Activated CD8-positive, alpha-beta memory T cell treated with anti-CD3 and anti-CD28 coated beads, Interleukin-2, amount 50 U/mL, for 24 hours (primary cell): ENCODE data around the gene N4BP2.
"Not testable (repeated sequence)": the region's sequence is repeated elsewhere in the genome, so short reads cannot be mapped to it uniquely, and the experiment has no call there.

Experiments
- DNase-seq: peaks from one replicate; pipeline ENCODE4 v3.0.0-alpha.2; 2020; ENCODE audit errors: extremely low read depth

Gene N4BP2

DNA sequence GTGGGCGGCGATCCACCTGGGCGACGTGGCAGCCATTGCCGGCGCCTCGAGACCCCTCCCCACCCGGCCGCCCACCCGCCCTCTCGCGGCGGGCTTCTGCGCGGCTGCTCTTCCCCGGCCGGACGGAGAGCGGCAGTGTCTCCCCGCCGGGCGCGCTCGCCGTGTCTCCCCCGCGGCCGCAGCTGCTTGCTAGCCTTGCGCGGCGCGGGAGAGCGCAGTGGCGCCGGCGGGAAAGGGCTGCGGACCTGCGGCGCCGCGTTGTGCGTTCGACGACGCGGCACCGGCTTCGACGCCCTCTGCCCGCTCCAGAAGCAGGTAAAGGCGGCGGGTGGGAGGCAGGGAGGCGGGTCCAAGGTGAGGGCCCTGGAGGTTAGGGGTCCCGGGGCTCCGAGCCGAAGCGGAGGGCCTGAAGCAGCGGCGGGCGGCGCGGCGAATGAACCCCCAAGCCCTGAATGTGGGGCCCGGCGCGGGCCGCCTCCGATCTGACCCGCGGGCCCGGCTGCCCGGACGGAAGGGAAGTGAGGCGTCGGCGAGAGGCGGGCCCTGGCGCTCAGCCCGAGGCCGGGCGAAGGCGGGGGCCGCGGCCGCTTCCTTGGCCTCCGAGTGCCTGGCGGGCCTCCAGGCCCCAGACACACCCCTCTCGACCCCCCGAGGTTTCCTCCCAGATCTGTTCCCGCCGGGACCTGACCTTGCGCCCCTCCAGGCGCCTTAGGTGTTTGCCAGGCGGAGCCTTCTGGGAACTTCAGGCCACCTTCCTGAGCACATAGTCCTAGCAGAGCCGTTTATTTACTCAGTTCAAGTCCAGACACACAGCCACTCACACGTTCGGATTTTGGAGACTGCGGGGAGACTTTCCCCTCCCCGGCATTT, at the start of gene N4BP2:
Gene N4BP2, plus strand, starts transcription at position 135 of the 870 bp plus-strand sequence. CDS start 40,491 bp downstream, outside the sequence.
- DNase-seq, result no peak

DNA sequence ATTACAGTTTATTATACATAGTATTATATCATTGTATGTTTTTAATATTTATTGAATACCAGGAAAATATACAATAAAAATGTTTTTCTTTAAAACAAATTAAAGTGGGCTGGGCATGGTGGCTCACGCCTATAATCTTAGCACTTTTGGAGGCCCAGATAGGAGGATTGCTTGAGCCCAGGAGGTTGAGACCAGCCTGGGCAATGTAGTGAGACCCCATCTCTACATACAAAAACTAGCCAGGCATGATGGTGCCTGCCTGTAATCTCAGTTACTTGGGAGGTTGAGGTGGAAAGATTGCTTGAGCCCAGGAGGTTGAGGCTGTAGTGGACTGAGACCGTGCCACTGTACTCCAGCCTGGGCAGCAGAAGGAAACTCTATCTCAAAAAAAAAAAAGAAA, 40.6 kb upstream of the N4BP2 start:
- DNase-seq, result no peak

DNA sequence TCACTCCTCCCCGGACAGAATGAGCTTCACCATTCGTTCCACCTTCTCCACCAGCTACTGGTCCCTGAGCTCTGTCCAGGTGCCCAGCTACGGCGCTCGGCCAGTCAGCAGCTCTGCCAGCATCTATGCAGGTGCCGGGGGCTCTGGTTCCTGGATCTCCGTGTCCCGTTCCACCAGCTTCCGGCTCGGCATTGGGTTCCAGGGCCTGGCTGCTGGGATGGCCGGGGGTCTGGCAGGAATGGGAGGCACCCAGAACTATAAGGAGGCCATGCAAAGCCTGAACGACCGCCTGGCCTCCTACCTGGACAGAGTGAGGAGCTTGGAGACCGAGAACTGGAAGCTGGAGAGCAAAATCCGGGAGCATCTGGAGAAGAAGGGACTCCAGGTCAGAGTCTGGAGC, 36.4 kb upstream of the N4BP2 start:
- DNase-seq, result no peak

DNA sequence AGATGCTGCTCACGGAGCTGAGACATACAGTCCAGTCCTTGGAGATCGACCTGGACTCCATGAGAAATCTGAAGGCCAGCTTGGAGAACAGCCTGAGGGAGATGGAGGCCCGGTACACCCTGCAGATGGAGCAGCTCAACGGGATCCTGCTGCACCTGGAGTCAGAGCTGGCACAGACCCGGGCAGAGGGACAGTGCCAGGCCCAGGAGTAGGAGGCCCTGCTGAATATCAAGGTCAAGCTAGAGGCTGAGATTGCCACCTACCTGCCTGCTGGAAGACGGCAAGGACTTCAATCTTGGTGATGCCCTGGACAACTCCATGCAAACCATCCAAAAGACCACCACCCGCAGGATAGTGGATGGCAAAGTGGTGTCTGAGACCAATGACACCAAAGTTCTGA, 35.5 kb upstream of the N4BP2 start:
- DNase-seq, result not testable (repeated sequence)

DNA sequence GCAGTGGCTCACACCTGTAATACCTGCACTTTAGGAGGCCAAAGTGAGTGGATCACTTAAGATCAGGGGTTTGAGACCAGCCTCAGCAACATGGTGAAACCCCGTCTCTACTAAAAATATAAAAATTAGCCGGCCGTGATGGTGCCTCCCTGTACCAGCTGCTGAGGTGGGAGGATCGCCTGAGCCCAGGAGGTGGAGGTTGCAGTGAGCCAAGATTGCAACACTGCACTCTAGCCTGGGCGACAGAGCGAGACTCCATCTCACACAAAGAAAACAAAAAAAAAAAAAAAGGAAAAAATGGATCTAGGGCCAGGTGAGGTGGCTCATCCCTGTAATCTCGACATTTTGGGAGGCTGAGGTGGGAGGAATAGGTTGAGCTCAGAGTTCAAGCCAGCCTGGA, 32.6 kb upstream of the N4BP2 start:
- DNase-seq, result not testable (repeated sequence)

DNA sequence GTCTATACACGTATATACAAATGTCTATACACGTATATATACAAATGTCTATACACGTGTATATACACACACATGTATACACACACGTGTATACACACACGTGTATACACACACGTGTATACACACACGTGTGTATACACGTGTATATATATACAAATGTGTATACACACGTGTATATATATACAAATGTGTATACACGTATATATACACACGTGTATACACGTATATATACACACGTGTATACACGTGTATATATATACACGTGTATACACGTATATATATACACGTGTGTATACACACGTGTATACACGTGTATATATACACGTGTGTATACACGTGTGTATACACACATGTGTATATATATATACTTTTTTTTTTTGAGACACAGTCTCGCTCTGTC, 23.9 kb upstream of the N4BP2 start:
- no peak for DNase-seq

DNA sequence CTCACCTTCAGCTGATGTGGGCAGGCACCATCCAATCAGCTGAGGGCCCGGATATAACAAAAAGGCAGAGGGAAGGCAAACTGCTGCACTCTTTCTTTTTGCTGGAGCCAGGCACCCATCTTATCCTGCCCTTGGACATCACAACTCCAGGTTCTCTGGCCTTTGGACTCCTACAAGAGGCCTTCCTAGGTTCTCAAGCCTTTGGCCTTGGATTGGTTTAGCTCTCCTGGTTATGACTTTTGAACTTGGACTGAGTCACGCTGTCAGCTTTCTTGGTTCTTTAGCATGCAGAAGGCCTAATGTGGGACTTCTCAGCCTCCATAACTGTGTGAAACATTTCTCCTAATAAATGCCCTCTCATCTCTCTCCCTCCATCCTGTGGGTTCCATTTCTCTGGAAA, 23.0 kb upstream of the N4BP2 start:
- no peak for DNase-seq

DNA sequence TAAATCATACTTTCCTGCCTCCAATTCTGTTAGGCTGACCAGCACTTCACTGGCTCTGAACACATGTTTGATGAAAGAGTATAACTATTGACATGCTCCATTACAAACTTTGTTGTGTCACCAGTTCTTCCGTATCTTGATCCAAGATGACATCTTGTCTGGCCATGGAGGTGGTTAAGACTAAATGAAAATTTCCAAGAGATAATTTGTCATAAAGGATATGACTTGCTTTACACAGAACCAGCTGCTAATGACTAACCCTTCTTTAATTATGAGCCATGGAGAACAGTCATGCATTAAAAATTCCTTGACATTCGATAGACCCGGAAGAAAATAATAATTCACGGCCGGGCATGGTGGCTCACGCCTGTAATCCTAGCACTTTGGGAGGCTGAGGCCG, 17.7 kb upstream of the N4BP2 start:
- DNase-seq, result no peak

DNA sequence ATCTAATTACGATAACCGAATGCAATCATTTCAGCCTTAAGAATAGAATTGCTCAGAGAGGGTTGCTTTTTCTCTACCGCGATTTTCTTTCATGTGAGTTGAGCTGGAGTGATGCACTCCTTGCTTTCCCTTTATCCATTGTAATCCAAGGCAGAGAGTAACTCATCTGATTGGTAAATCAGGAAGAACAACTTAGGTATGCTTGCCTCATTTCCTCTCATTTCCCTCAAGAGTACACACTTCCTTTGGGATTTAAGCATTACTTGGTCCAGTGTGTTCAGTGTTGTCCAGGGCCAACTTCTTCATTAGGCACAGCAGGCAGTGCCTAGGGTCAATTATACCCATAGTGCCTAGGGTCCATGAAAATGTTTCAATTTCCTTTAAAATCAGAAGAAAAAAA, 15.7 kb upstream of the N4BP2 start:
- no peak for DNase-seq

DNA sequence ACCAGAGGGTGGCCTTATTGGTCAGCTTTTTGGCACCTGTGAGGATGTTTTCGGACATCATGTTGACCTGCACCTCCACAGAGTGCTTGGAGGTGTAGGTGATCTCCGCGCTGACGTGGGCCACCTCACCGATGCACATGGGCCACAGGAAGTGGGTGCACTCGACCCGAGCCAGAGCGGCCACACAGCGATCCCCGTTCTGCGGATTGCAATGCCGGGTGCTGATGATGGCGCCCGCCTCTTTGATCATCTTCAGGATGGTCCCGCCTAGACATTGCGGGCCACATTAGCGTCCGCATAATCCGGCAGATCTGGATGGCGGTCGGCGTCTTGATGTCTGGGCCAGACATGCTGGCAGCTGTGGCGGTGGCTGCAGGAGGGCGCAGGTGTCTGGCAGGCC, 12.9 kb upstream of the N4BP2 start:
- no peak for DNase-seq

DNA sequence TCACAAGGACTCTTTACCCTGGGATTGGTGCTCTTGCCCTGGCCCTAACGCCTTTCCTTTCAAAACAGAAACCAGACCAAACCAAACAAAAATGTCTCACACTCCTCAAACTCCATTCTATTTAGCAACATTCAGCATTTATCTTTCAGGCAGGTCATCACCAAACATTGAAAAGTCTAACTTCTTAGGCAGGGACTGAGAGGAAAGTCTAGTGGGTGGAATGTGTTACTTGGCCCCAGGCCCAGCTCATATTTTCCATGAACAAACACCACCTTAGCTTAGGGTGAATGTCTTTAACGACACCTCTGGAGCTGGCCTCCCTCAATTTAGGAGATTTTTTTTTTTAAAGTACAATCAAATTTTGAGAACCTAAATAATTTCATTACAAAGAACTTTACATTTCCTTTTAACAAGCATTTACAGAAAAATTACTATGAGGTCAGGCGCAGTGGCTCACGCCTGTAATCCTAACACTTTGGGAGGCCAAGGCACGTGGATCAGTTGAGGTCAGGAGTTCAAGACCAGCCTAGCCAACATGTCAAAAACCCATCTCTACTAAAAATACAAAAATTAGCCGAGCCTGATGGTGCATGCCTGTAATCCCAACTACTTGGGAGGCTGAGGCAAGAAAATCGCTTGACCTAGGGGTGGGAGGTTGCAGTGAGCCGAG, 10.2 kb upstream of the N4BP2 start:
- DNase-seq, result no peak

DNA sequence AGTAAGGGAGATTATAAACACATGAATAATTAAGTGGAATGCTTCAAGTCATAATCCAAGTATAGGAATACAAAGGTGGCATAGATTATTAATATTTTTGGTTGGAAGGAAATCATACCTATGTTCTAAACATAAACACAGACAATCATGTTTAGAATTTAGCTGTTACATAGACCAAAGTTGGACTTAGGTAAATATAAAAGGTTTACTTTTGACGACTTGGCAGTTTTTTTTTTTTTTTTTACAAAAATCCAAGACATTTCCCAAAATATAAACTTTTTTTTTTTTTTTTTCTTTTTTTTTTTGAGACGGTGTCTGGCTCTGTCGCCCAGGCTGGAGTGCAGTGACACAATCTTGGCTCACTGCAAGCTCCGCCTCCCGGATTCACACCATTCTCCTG, 3.5 kb upstream of the N4BP2 start:
- DNase-seq, result no peak

DNA sequence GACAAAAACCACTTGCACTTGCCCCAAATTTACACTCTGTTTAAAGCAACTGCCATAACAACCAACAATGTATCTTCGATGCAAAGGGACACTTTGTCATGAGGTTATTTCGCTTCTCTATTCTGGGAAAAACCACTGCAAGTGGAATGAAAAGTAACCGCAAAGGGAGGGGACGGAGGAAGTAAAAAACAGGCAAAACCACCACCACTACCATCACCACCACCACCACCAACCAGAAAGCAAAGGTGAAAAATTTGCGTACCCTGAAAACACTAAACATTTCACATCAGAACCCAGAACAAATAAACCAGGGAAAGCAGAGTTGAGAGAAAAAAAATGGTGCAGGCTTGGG, 1.2 kb upstream of the N4BP2 start:
- DNase-seq, result no peak

DNA sequence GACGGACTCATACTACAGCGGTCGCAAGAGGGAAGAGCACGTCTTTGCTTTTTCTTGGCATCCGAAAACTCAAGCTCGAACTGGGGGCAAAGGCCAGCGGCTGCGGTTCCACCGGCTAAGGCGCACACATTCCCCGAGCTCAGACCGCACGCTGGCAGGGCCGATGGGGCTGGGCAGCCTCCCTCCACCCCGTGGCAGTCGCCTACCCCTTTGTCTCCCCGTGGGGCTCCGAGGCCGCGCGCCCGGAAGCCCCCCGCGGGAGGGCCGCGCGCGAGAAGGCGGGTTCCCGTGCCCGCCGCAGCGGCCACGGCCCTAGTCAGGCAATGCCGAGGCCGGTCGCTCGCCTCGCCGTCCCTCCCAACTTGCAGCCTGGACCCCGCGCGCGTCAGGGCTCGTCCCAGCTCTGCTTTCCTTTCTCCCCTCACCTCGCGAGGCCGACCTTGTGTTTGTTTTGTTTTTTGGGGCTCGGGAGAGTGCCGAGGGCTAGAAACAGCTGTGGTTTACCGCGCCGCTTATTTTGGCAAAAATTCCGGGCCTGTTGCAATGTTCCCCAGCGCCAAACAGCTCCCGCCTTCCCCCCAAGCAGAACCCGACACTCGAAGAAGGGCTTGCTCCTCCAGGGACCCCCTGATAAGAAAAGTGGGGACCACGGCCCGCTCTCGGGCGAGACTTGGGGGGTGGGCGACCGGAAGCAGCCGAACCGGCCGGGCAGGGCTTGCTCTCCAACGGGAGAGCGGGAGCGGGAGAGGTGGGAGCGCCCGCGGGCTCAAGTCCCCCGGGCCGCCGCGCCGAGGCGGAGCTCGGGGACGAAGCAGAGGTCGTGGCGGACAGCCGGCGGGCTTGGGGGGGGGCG, 561 bp upstream of the N4BP2 start:
- no peak for DNase-seq

DNA sequence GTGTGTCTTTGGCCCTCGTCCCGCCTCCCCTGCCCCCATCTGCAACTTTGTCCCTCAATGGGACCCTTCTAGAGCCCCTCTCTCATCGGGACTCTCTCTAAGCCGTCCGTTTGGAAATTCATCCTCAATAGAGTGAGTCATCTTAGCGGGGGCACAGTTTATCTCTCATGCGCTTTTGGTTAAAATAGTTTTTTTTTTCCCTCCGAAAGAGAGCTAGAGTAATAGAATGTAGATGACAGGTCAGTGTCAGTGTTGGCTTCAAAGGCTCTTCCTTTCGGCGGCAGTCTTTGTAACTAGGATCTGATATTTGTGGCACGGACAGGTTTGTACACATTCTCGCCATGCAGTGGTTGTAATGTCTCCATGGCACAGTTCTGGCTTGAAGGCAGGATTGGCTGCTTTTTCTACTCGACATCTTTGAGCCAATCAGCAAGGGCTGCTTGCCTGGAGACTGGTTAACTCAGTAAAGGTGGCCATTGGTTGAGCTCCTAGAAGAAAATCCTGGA, 989 bp downstream of the N4BP2 start:
- no peak for DNase-seq

DNA sequence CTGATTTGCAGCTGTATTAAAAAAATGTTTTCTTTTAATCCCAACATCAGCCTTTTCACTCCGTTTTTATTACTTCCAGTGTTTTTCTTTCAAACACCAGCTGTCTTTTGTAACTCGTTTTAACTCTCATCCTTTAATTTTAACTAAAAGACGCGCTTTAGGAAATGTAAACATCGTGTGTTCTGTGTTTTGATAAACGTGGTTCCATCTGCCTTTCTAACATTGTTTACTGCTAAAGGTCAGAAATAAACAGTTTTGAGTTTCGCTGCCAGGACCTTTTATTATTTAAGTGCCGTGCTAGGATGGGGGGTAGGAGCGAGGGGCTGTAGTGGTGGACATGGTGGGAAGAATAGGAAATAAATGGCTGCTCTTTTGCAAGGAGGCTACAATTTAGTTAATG, 1.5 kb downstream of the N4BP2 start:
- DNase-seq, result no peak

DNA sequence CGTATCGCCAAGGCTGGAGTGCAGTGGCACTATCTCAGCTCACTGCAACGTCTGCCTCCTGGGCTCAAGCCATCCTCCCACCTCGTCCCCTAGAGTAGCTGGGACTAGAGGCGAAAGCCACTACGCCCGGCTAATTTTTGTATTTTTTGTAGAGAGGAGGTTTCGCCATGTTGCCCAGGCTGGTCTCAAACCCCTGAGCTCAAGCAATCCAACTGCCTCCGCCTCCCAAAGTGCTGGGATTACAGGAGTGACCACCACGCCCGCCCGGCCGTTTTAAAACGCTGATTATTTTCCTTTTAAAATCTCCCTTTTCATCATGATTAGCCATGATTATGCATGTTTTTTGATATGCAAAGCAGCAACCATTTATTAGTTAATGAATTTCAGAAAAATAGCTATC, 2.2 kb downstream of the N4BP2 start:
- no peak for DNase-seq

DNA sequence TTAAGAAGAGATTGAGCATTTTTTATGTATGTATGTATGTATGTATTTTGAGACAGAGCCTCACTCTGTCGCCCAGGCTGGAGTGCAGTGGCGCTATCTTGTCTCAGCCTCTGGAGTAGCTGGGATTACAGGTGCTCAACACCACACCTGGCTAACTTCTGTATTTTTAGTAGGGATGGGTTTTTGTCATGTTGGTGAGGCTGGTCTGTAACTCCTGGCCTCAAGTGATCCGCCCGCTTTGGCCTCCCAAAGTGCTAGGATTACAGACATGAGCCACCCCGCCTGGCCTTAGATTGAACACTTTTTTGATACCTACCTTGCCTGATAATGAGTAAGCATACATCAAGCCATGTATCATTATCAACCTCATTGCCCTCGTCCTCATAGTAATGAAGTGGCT, 2.7 kb downstream of the N4BP2 start:
- no peak for DNase-seq

DNA sequence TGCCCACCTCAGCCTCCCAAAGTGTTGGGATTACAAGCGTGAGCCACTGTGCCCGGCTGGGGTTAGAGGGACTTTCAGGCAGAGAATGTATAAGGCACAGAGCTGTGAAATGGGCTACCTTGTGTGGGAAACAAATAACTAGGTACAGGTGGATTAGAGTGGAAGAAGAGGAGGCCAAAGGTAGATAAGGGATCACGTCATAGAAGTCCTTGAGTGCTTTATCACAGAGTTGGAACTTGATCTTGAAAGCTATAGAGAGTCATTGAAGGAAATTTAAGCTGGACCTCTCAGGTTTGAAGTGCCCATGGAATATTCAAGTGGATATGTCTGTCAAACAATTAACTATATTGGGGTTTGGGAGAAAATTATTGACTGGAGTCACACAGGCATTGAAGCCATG, 8.4 kb downstream of the N4BP2 start:
- DNase-seq, result no peak

DNA sequence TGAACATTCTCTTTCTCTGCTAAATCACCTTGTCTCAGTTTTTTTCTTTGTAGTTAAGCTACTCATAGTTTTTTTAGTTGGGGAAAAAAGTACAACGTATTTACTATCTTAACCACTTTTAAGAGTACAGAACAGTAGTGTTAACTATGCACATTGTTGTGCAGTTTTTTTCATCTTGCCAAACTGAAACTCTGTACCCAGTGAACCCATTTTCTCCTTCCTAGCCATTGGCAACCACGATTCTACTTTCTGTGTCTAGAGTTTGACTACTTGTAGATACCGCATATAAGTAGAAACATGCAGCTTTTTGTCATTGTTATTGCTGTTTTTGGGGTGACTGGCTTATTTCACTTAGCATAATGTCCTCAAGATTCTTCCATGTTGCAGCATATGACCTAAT, 10.0 kb downstream of the N4BP2 start:
- no peak for DNase-seq

DNA sequence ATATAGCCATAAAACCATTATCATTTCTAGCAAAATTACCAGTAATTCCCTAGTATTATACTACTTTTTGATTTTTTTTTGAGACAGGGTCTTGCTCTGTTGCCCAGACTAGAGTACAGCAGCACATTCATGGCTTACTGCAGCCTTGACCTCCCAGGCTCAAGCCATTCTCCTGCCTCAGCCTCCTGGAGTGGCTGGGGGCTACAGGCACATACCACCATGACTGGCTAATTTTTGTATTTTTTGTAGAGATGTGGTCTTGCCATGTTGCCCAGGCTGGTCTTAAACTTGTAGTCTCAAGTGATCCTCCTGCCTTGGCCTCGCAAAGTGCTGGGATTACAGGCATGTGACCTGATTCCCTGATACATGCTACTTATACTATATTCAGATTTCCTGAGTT, 13.7 kb downstream of the N4BP2 start:
- no peak for DNase-seq

DNA sequence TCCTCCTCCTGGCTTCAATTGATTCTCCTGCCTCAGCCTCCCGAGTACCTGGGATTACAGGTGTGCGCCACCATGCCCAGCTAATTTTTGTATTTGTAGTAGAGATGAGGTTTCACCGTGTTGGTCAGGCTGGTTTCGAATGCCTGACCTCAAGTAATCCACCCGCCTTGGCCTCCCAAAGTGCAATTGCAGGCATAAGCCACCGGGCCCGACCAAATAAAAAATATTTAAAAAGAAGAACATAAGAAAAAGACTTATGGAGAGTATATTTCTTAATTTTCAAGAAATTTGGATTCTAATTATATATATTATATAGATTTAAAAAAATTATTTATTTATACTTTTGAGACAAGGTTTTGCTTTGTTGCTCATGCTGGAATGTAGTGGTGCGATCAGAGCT, 29.8 kb downstream of the N4BP2 start:
- no peak for DNase-seq
